ENCODE results near the gene ARV1.
"Not testable (repeated sequence)": the region's sequence is repeated elsewhere in the genome, so short reads cannot be mapped to it uniquely, and the experiment has no call there.

Gene ARV1

DNA sequence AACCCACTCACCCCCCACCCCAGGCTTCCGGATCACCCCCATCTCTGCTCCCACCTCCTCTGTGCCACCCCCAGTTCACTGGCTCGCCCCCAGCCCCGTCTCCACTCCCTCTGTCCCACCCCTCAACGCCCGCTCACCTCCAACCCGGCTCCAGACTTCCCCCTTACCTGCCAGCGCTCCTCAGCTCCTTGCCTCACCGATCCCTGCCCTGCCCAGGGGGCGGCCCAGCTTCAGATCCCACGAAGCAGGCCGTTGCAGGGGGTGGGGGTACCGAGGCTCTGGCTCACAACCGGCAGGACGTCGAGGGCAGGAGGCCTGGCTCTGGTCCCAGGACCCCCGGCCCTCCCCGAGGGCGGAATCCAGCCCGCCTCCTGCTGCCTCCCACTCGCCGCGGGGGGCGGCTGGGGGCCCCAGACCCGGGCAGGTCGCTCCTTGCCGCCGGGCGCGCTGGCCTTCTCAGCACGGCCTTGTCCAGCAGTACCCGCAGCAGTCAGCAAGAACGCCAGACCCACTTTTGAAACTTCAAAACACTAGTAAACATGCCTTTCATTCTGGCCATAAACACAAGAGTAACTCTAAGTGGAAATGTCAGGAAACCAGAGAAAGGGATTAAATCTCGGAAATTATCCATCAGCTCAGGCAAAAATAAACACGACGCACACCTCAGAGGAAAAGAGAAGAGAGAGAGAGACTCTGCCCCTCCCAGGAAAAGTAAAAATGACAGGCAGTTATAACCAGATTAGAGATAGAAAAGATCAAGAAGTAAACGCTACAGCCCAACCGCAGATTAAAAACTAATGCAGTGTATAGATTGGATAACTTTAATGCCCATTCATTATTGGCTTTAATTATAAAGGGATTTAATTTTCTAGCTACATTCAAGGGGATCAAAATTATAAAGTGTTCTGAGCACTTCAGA, 62.2 kb downstream of the ARV1 start:
- FAIRE-seq (no peak), DNase-seq (ENCODE audit: insufficient read length, low spot score) (no peak)

DNA sequence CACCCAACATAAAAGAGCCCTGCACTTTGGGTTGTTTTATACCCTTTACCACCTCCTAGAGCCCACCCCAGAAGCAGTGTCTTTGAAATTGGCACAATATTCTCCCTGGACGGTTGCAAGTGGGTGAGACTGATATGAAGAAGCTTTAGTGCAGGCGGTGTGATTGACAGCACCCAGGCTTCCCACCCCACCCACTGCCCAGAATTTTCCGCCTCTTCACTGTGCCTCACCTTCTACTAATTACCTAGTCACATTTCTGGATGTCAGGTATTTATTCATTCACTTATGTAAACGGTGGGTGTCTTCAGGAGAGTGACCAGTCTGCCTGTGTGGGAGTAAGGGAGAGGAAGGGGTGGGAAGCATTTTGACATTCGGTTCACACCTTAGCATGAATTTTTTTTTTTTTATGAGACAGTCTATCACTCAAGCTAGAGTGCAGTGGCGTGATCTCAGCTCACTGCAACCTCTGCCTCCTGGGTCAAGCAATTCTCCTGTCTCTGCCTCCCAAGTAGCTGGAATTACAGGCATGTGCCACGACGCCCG, 62.9 kb downstream of the ARV1 start:
- FAIRE-seq: no peak
- no peak for DNase-seq (ENCODE audit: insufficient read length, low spot score)

GRCh38 chr1:231044588-231044987, 65.7 kb downstream of the ARV1 start:
- DNase-seq (ENCODE audit: insufficient read length, low spot score) (no peak), FAIRE-seq (no peak)

GRCh38 chr1:231045286-231045685, 66.4 kb downstream of the ARV1 start:
- FAIRE-seq (no peak), DNase-seq (ENCODE audit: insufficient read length, low spot score) (no peak)

DNA sequence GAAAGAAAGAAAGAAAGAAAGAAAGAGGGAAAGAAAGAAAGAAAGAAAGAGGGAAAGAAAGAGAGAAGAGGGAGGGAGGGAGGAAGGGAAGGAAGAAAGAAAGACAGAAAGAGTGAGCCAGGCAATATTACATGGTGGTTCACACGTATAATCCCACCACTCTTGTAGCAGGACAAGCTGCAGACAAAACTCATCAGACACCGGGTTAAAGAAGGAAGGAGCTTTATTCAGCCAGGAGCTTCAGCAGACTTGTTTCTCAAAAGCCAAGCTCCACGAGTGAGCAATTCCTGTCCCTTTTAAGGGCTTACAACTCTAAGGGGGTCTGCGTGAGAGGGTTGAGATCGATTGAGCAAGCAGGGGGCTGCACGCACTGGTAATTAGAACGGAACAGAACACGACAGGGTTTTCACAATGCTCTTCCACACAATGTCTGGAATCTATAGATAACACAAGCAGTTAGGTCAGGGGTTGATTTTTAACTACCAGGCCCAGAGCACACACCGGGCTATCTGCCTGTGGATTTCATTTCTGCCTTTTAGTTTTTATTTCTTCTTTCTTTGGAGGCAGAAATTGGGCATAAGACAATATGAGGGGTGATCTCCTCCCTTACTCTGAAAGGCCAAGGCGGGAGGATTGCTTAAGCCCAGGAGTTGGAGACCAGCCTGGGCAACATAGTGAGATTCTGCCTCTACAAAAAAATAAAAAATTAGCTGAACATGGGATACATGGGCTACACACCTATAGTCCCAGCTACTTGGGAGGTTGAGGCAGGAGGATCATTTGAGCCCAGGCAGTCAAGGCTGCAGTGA, 67.2 kb downstream of the ARV1 start:
- DNase-seq (ENCODE audit: insufficient read length, low spot score); FAIRE-seq: not testable (repeated sequence)

GRCh38 chr1:231046730-231047395, 68.0 kb downstream of the ARV1 start:
- FAIRE-seq: no peak
- DNase-seq (ENCODE audit: insufficient read length, low spot score): no peak

DNA sequence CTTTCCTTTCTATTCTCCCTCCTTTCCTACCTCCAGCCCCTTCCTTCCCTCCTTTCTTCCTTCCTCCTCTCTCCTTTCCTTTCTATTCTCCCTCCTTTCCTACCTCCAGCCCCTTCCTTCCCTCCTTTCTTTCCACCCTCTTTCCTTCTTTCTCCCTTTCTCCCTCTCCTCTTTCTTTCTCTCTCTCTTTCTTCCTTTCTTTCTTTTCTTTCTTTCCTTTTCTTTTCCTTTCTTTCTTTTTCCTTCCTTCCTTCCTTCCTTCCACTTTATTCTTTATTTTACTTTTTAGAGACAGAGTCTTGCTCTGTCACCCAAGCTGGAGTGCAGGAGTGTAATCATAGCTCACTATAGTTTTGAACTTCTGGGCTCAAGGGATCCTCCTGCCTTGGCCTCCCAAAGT, 68.6 kb downstream of the ARV1 start:
- FAIRE-seq; DNase-seq (ENCODE audit: insufficient read length, low spot score): not testable (repeated sequence)

DNA sequence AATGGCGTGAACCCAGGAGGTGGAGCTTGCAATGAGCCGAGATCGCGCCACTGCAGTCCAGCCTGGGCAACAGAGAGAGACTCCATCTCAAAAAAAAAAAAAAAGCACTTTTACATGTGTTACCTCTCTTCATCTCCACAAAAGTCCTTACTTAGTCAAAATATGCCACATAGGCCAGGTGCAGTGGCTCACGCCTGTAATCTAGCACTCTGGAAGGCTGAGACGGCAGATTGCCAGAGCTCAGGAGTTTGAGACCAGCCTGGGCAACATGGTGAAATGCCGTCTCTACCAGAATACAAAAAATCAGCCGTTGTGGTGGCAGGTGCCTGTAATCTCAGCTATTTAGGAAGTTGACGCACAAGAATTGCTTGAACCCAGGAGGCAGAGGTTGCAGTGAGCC, 69.5 kb downstream of the ARV1 start:
- not testable (repeated sequence) for FAIRE-seq; DNase-seq (ENCODE audit: insufficient read length, low spot score)

DNA sequence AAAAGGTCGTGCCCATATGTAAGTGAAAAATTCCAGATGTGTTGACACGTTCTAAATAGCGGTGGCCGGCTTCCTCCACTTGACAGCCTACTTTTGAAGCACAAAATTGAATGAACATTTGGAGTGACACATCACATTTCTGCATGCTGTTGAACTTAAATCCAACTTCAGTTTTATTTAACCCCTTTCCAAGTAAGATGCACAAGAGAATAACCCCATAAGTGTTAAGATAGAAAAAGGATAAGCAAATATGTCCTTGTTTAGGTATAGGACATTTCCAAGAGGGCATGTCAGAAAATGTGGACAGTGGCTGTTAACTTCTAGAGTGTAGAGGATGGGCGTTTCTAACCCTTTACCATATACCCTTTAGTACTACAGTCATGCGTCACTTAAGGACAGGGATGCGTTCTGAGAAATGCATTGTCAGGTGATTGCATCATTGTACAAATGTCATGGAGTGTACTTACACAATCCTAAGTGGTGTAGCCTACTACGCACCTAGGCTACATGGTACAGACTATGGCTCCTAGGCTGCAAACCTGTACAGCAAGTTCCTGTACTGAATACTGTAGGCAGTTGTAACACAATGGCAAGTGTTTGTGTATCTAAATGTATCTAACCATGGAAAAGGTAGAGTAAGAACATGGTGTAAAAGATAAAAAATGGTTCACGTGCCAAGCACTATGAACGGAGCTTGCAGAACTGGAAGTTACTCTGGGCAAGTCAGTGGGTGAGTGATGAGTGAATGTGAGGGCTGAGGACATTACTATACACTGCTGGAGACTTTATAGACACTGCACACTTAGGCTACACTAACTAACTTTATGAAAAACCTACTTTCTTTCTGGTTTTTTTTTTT, 70.5 kb downstream of the ARV1 start:
- FAIRE-seq (no peak), DNase-seq (ENCODE audit: insufficient read length, low spot score) (no peak)
